H1 (cell line): ENCODE results near the gene MAMSTR. TPM values are rescaled to one million over a fixed set of nuclear protein-coding genes. Genes with fewer than 3 reads are reported as not detected.

ENCODE experiments used
- CTCF ChIA-PET: fragments of 300-600 bp; sonication (Branson Sonifier 250); formaldehyde crosslinking; loops from one replicate; lab custom pipeline; 2021; ENCODE audit not compliant: partially characterized antibody; lab: Charles Lee
- POLR2A ChIA-PET: fragments of 300-600 bp; sonication (Branson Sonifier 250); formaldehyde crosslinking; loops from one replicate; lab custom pipeline; 2021; ENCODE audit warnings: inconsistent platforms; ENCODE audit not compliant: partially characterized antibody; lab: Charles Lee
- DNase-seq, 2 experiments: peaks; one replicate each; pipeline versions ENCODE4 v3.0.0 to v3.0.0-alpha.2; 2010 to 2022; ENCODE audit warnings: low spot score in 2 of 2, low read depth in 1 of 2, mixed read lengths in 1 of 2
- FAIRE-seq: peaks from 2 replicates; lab custom pipeline; 2011; peaks lifted over from hg19 to GRCh38; lab: Jason Lieb, UNC
- H2AFZ ChIP-seq: 2 replicates; pipeline ENCODE4 v1.8.1; 2012; ENCODE audit warnings: low read length, inconsistent platforms
- H2AK5ac ChIP-seq: 2 replicates; pipeline ENCODE4 v1.6.1; 2013; ENCODE audit warnings: low read depth, low read length
- H2BK120ac ChIP-seq: replicated peaks from 2 replicates; pipeline ENCODE3; 2013; ENCODE audit warnings: low read depth, low read length, inconsistent platforms
- H2BK12ac ChIP-seq: 2 replicates; pipeline ENCODE4 v1.6.1; 2013; ENCODE audit warnings: low read depth, low read length
- H2BK15ac ChIP-seq: 2 replicates; pipeline ENCODE4 v1.6.1; 2013; ENCODE audit warnings: low read length
- H2BK20ac ChIP-seq: 2 replicates; pipeline ENCODE4 v1.6.1; 2013; ENCODE audit warnings: low read length
- H2BK5ac ChIP-seq: 2 replicates; pipeline ENCODE4 v1.6.1; 2013; ENCODE audit warnings: low read depth, low read length
- H3K14ac ChIP-seq: 2 replicates; pipeline ENCODE4 v1.6.1; 2013; ENCODE audit warnings: inconsistent platforms; ENCODE audit not compliant: insufficient read length
- H3K18ac ChIP-seq: 2 replicates; pipeline ENCODE4 v1.6.1; 2013; ENCODE audit warnings: low read length; ENCODE audit errors: extremely low read depth
- H3K23ac ChIP-seq: 2 replicates; pipeline ENCODE4 v1.6.1; 2013; ENCODE audit warnings: inconsistent platforms; ENCODE audit not compliant: insufficient read length
- H3K23me2 ChIP-seq: 2 replicates; pipeline ENCODE4 v1.6.1; 2013; ENCODE audit warnings: low read depth, low read length
- H3K27ac ChIP-seq: 2 replicates; pipeline ENCODE4 v1.6.1; 2011; ENCODE audit warnings: low read depth, low read length, inconsistent platforms
- H3K27me3 ChIP-seq, 4 experiments: replicated peaks in 1 of 4; 1 replicate in 1 of 4; 2 replicates in 3 of 4; pipeline versions ENCODE4 v1.6.1 to v1.8.1; 2011 to 2013; ENCODE audit warnings: low read length in 3 of 4, mild to moderate bottlenecking in 3 of 4, inconsistent platforms in 2 of 4, mixed read lengths in 2 of 4, moderate library complexity in 1 of 4; ENCODE audit not compliant: control insufficient read depth in 3 of 4, insufficient read depth in 3 of 4; ENCODE audit errors: extremely low read depth in 1 of 4
- H3K36me3 ChIP-seq, 4 experiments: 2 replicates each; pipeline versions ENCODE4 v1.6.1 to v1.8.1; 2011 to 2013; ENCODE audit warnings: mild to moderate bottlenecking in 4 of 4, low read length in 3 of 4, moderate library complexity in 2 of 4, control low read depth in 1 of 4, inconsistent platforms in 1 of 4; ENCODE audit not compliant: insufficient read depth in 4 of 4, control insufficient read depth in 2 of 4
- H3K4ac ChIP-seq: replicated peaks from 2 replicates; pipeline ENCODE3; 2013; ENCODE audit warnings: low read length, low read depth, mixed read lengths, inconsistent platforms; ENCODE audit not compliant: insufficient read length
- H3K4me1 ChIP-seq, 4 experiments: replicated peaks in 1 of 4; 1 replicate in 1 of 4; 2 replicates in 3 of 4; pipeline versions ENCODE4 v1.6.1 to v1.8.1; 2011 to 2013; ENCODE audit warnings: low read length in 3 of 4, inconsistent platforms in 2 of 4, mixed read lengths in 1 of 4; ENCODE audit not compliant: insufficient read depth in 4 of 4, control insufficient read depth in 3 of 4
- H3K4me2 ChIP-seq, 2 experiments: 2 replicates each; pipeline versions ENCODE4 v1.6.1 to v1.8.1; 2011 to 2013; ENCODE audit warnings: low read depth in 2 of 2, low read length in 2 of 2, control low read depth in 1 of 2, inconsistent platforms in 1 of 2, mild to moderate bottlenecking in 1 of 2; ENCODE audit not compliant: insufficient read depth in 1 of 2
- H3K4me3 ChIP-seq, 4 experiments: fragments of 200-600, 300-600 bp in 1 of 4; sonication (generic), shearing (Covaris generic), sonication (Bioruptor Twin) in 1 of 4; 2 replicates each; pipeline versions ENCODE4 v1.5.1 to v1.8.1; 2011 to 2016; ENCODE audit warnings: low read length in 4 of 4, low read depth in 3 of 4, control low read depth in 2 of 4, inconsistent platforms in 2 of 4, mild to moderate bottlenecking in 2 of 4, mixed read lengths in 1 of 4, moderate library complexity in 1 of 4; ENCODE audit not compliant: insufficient read depth in 2 of 4; ENCODE audit errors: extremely low read depth in 1 of 4
- H3K56ac ChIP-seq: replicated peaks from 2 replicates; pipeline ENCODE3; 2013; ENCODE audit warnings: low read depth, mild to moderate bottlenecking, mixed read lengths, low read length, inconsistent platforms; ENCODE audit not compliant: insufficient read length
- H3K79me1 ChIP-seq: 2 replicates; pipeline ENCODE4 v1.6.1; 2013; ENCODE audit warnings: low read depth, low read length, control low read depth
- H3K79me2 ChIP-seq, 2 experiments: 2 replicates each; pipeline versions ENCODE4 v1.6.1 to v1.8.1; 2012 to 2013; ENCODE audit warnings: low read length in 2 of 2, mild to moderate bottlenecking in 2 of 2, inconsistent platforms in 1 of 2; ENCODE audit not compliant: insufficient read depth in 2 of 2, control insufficient read depth in 1 of 2
- H3K9ac ChIP-seq, 4 experiments: replicated peaks in 1 of 4; 1 replicate in 1 of 4; 2 replicates in 3 of 4; pipeline versions ENCODE4 v1.6.1 to v1.8.1; 2011 to 2013; ENCODE audit warnings: low read depth in 3 of 4, low read length in 3 of 4, control low read depth in 2 of 4, mild to moderate bottlenecking in 2 of 4, moderate library complexity in 2 of 4, inconsistent platforms in 1 of 4; ENCODE audit errors: extremely low read depth in 1 of 4
- H3K9me3 ChIP-seq, 2 experiments: 2 replicates each; pipeline versions ENCODE4 v1.6.1 to v1.8.1; 2012 to 2013; ENCODE audit warnings: mild to moderate bottlenecking in 2 of 2, moderate library complexity in 2 of 2, control low read depth in 1 of 2, inconsistent platforms in 1 of 2, low read depth in 1 of 2, low read length in 1 of 2, mixed read lengths in 1 of 2; ENCODE audit not compliant: insufficient read depth in 2 of 2
- H4K20me1 ChIP-seq, 2 experiments: replicated peaks in 1 of 2; 2 replicates each; pipeline versions ENCODE3 to v1.8.1; 2011 to 2013; ENCODE audit warnings: inconsistent platforms in 2 of 2, low read length in 2 of 2, mild to moderate bottlenecking in 1 of 2; ENCODE audit not compliant: insufficient read depth in 2 of 2, control insufficient read depth in 1 of 2
- H4K5ac ChIP-seq: 2 replicates; pipeline ENCODE4 v1.6.1; 2013; ENCODE audit warnings: low read length, low read depth, mixed read lengths, inconsistent platforms; ENCODE audit not compliant: insufficient read length
- H4K8ac ChIP-seq: 2 replicates; pipeline ENCODE4 v1.8.0; 2013; ENCODE audit warnings: mild to moderate bottlenecking, moderate library complexity, low read length, inconsistent platforms; ENCODE audit not compliant: insufficient read depth; ENCODE audit errors: extremely low read depth
- H4K91ac ChIP-seq: replicated peaks from 2 replicates; pipeline ENCODE3; 2013; ENCODE audit warnings: low read length, mixed read lengths, inconsistent platforms; ENCODE audit not compliant: insufficient read length
- BACH1 ChIP-seq: IDR thresholded peaks from 2 replicates; pipeline ENCODE4 v1.6.1; 2012; ENCODE audit warnings: low read length, improper control_type of control experiment
- BCL11A ChIP-seq, 2 experiments: IDR thresholded peaks; one replicate each; pipeline ENCODE4 v1.6.1; 2011; ENCODE audit warnings: low read depth in 2 of 2, low read length in 2 of 2, mild to moderate bottlenecking in 2 of 2
- BRCA1 ChIP-seq: IDR thresholded peaks from 2 replicates; pipeline ENCODE4 v1.6.1; 2012; ENCODE audit warnings: low read depth, low read length, improper control_type of control experiment
- CREB1 ChIP-seq: IDR thresholded peaks from 2 replicates; pipeline ENCODE4 v1.6.1; 2012; ENCODE audit warnings: inconsistent platforms
- EGR1 ChIP-seq: IDR thresholded peaks from 2 replicates; pipeline ENCODE4 v1.6.1; 2011; ENCODE audit warnings: low read depth, low read length, borderline replicate concordance
- KDM5A ChIP-seq: fragments of 200-600 bp; IDR thresholded peaks from 2 replicates; pipeline ENCODE4 v1.7.1; 2012; ENCODE audit warnings: mild to moderate bottlenecking, low read length, inconsistent platforms, mixed read lengths
- RAD21 ChIP-seq, 2 experiments: IDR thresholded peaks in 1 of 2; conservative IDR thresholded peaks in 1 of 2; 2 replicates each; pipeline ENCODE4 v1.6.1; 2011; ENCODE audit warnings: low read depth in 2 of 2, low read length in 2 of 2, improper control_type of control experiment in 1 of 2, inconsistent platforms in 1 of 2, mild to moderate bottlenecking in 1 of 2, moderate library complexity in 1 of 2
- SAP30 ChIP-seq: fragments of 300-600 bp; sonication (generic); IDR thresholded peaks from 2 replicates; pipeline ENCODE4 v1.7.1; 2012; ENCODE audit warnings: low read length, moderate library complexity, mild to moderate bottlenecking, inconsistent platforms; ENCODE audit not compliant: insufficient read depth, insufficient replicate concordance
- SIRT6 ChIP-seq: IDR thresholded peaks from one replicate; pipeline ENCODE4 v1.7.1; 2012; ENCODE audit warnings: low read length, inconsistent platforms
- SIX5 ChIP-seq: IDR thresholded peaks from 2 replicates; pipeline ENCODE4 v1.6.1; 2011; ENCODE audit warnings: mild to moderate bottlenecking, low read depth, low read length
- SP2 ChIP-seq: IDR thresholded peaks from 2 replicates; pipeline ENCODE4 v1.6.1; 2012; ENCODE audit warnings: mild to moderate bottlenecking, low read length, inconsistent platforms
- WGBS, 2 experiments: shearing (Covaris generic) in 1 of 2; methylation state at CpG; one replicate each; pipeline versions ENCODE4 v1.1.6 to v1.1.7; 2013 to 2015; ENCODE audit warnings: low lambda C conversion rate in 2 of 2, mixed read lengths in 2 of 2, inconsistent platforms in 1 of 2, low coverage in 1 of 2, missing lambda C conversion rate in 1 of 2; ENCODE audit not compliant: insufficient replicate concordance in 2 of 2, insufficient coverage in 1 of 2, insufficient read length in 1 of 2; ENCODE audit errors: extremely low coverage in 1 of 2, missing lambda C conversion rate in 1 of 2; 5-methylcytosine and 5-hydroxymethylcytosine counted together
- polyA plus RNA-seq, 7 experiments: library from polyadenylated mRNA; depleted of rRNA in 3 of 7; stranded (reverse) in 5 of 7; unstranded in 2 of 7; fragments of >200 nt in 5 of 7; fragments of 200-250 nt in 2 of 7; gene quantifications; 1 replicate in 5 of 7; 2 replicates in 1 of 7; 4 replicates in 1 of 7; pipeline versions ENCODE4 v1.2.1 to v1.2.3, GENCODE V29; 2011 to 2013; ENCODE audit warnings: missing spikeins in 2 of 7, mixed read lengths in 2 of 7
- total RNA-seq: library from RNA; stranded (reverse); fragmentation: NEBNext Ultra II Directional; extraction: Animal tissue kit (Norgen Biotek cat#: 25700); gene quantifications from 2 replicates; pipeline ENCODE4 v1.2.1, GENCODE V29; 2021

MAMSTR gene
- total and polyA plus RNA-seq, 2 of the 8 experiments (the other 6 are each of a cell fraction or from before 2014, with no cell fraction given), result 2.0 to 2.3 TPM

DNA sequence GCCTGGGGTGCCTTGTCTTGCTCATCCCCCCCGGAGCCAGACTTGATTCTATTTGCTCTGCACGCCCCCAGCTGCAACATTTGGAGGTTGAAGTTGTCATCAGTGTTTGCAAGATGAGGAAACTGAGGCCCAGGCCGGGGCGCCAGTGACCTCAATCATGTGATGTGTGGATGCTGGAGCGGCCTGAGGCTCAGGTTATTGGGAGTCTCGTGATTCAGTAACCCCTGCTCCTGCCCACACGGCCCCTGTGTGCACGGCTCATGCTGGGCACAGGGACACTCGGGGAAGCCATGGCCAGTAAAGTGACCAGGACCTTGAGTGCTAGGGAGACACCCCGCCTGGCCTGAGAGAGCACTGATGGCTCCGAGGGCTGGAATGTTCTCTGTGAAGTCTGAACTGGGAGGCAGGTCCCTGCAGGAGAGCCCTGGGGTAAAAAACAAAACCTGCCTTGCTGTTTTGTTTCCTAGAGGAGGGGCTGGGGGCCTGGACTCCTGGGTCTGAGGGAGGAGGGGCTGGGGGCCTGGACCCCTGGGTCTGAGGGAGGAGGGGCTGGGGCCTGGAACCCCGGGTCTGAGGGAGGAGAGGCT, 37.7 kb upstream of the MAMSTR start:
- H4K8ac ChIP-seq, result peak overlapping the region; percentile 71; the same call in 1 of the 2 replicates
- no peak for DNase-seq
- H3K4ac ChIP-seq, result no peak overlapping the region

More for the DNA sequence above, 37.7 kb upstream of the MAMSTR start:
- H2BK15ac ChIP-seq, result peak overlapping the region; percentile 46; the same call in 1 of the 2 replicates
- no peak overlapping the region for H3K9ac ChIP-seq
- H3K27ac ChIP-seq, result no peak overlapping the region
- no peak overlapping the region; the same call in none of the 2 replicates for H3K18ac ChIP-seq
- no peak for FAIRE-seq
- H3K4me1 ChIP-seq, result peaks cover 3 to 21% (median 14%) of the 10 kb centered on the region in 4 experiments
- peak overlapping the region; percentile 52; the same call in 1 of the 2 replicates for H2BK5ac ChIP-seq
- H2BK120ac ChIP-seq, result peak overlapping the region; percentile 92
- no peaks in the 10 kb centered on the region for H3K27me3 ChIP-seq
- no peaks in the 10 kb centered on the region for H4K20me1 ChIP-seq
- no peak overlapping the region for H3K4me2 ChIP-seq
- no peak overlapping the region for H2AFZ ChIP-seq
- no peak overlapping the region for H3K14ac ChIP-seq
- no peaks in the 10 kb centered on the region for H3K36me3 ChIP-seq
- no peaks in the 10 kb centered on the region for H3K79me1 ChIP-seq
- peak overlapping the region; percentile 80; the same call in 1 of the 2 replicates for H2BK12ac ChIP-seq
- H4K91ac ChIP-seq, result peak overlapping the region; percentile 85
- H3K56ac ChIP-seq, result no peak overlapping the region
- ChIA-PET POLR2A (interaction anchor here (1.4 to 4.7 kb wide), 6 partner anchors 9 to 53 kb away, joined by 4 to 39 read pairs (median 8); partner anchors contain the start of genes BCAT2 and IZUMO1), CTCF (interaction anchor here (0.7 to 2.3 kb wide), 5 partner anchors 13 to 85 kb away, joined by 3 to 7 read pairs (median 4); no protein-coding TSS in a partner anchor)
- TF ChIP-seq BACH1 (no peak), SIRT6 (no peak), CREB1 (no peak), BCL11A (IDR thresholded peaks at IDR 0.05; ENCODE audit: low read depth in 2 of 2, low read length in 2 of 2) (no peak), EGR1 (no peak), RAD21 (IDR thresholded peaks at IDR 0.05 in 1 of 2, conservative IDR thresholded peaks at IDR 0.05 in 1 of 2; ENCODE audit: low read depth in 2 of 2, low read length in 2 of 2) (no peak), BRCA1 (no peak), SIX5 (no peak), KDM5A (no peak), SP2 (no peak), SAP30 (no peak)
- H2AK5ac ChIP-seq, result no peak overlapping the region
- H3K9me3 ChIP-seq, result no peaks in the 10 kb centered on the region
- no peak overlapping the region for H3K23ac ChIP-seq
- 83% methylated on average over 11 of the region's 12 CpGs; no CpG with 5 or more reads in 1 of the 2 experiments for WGBS, 2 experiments
- peak overlapping the region; percentile 26 for H4K5ac ChIP-seq
- H2BK20ac ChIP-seq, result peak overlapping the region; percentile 80; the same call in 1 of the 2 replicates
- peaks cover 0 to under 1% of the 10 kb centered on the region in 2 experiments; a peak in 1 of 4 replicates for H3K79me2 ChIP-seq
- no peak overlapping the region for H3K4me3 ChIP-seq
- H3K23me2 ChIP-seq, result peaks cover 7% of the 10 kb centered on the region
